GM18508 (cell line): ENCODE results near the gene RAB6C.
"Not testable (repeated sequence)": the region's sequence is repeated elsewhere in the genome, so short reads cannot be mapped to it uniquely, and the experiment has no call there.

Source experiments
- ATAC-seq: cut with Tn5 transposase; IDR thresholded peaks from one replicate; pipeline ENCODE4 v1.9.1; 2021; ENCODE audit warnings: moderate number of reproducible peaks; ENCODE audit not compliant: insufficient read depth, unreplicated experiment

RAB6C gene

DNA sequence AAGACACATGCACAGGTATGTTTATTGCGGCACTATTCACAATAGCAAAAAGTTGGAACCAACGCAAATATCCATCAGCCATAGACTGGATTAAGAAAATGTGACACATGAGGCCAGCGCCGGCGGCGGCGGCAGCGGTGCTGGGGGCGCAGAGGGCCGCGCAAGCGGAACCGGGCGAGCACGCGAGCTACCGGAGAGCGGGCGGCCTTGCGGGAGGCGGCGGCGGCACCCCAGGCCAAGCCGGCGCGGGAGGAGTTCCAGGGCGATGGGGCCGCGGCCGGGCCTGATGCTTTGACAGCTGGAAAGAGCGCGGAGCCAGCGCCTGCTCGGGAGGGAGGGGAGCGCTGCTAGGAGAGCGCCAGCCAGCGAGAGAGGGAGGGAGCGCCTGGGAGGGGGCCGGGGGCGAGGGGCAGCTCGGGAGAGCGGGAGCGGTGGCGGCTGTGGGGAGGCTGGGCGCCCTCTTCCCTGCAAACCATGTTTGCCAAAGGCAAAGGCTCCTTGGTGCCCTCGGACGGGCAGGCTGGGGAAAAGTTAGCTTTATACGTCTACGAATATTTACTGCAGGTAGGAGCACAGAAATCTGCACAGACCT lies 13.0 kb downstream of the RAB6C start:
- ATAC-seq, result not testable (repeated sequence)

DNA sequence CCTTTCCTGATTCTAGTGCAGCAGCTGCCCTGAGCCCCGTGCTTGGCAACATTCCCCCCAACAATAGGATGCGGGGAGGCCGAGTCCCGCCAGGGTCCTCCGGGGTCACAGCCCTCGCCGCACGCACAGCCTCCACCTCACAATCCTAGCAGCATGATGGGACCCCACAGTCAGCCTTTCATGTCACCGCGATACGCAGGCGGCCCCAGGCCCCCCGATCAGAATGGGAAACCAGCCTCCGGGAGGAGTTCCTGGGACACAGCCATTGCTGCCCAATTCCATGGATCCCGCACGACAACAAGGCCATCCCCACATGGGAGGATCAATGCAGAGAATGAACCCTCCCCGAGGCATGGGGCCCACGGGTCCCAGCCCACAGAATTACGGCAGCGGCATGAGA lies 13.7 kb downstream of the RAB6C start:
- ATAC-seq, result not testable (repeated sequence)

DNA sequence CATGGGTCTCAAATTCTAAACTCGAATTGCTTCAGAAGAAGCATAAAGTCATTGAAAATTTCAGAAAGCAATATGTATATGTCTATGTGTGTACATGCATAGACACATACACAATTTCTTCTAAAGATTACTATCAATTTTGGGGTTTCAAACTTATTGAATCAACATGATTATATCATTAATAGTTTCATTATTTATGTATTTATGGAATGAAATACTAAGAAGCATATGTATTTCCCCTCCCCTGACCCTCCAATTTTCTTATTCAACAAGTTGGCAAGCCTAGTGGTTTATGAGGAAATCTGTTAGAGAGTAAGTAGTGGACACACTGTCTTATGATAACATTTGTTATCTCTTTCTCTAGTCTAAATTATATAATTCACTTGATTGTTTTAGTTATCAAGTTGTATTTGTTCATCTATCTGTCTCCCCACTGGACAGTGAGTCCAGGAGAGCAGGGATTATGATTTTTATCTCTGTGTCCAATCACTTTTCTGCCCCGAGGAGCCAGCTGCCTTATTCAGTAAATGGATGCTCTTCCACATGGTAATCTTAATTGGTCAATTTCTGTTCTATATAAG lies 17.3 kb downstream of the RAB6C start:
- ATAC-seq, result not testable (repeated sequence)

DNA sequence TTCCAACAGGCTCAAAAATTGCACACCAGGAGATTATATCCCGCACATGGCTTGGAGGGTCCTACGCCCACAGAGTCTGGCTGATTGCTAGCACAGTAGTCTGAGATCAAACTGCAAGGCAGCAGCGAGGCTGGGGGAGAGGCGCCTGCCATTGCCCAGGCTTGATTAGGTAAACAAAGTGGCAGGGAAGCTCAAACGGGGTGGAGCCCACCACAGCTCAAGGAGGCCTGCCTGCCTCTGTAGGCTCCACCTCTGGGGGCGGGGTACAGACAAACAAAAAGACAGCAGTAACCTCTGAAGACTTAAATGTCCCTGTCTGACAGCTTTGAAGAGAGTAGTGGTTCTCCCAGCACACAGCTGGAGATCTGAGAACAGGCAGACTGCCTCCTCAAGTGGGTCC lies 19.3 kb downstream of the RAB6C start:
- ATAC-seq, result not testable (repeated sequence)

DNA sequence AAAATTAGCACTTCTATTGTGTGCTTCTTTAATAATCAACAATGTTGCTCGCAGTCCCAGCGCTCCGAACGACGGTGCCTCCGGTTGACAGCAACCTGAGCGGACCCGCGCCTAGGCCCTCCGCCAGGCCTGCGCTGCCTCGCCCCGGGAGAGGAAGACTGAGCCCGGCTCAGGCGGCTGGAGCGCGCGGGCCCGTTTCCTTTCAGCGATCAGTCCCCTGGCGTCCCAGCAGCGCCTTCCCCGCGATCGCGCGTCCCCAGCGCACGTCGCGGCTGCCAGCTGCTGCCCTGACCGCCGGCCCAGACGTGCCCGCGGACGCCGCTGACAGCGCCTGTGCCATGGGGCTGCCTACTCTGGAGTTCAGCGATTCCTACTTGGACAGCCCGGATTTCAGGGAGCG lies 26.4 kb downstream of the RAB6C start:
- ATAC-seq, result not testable (repeated sequence)

DNA sequence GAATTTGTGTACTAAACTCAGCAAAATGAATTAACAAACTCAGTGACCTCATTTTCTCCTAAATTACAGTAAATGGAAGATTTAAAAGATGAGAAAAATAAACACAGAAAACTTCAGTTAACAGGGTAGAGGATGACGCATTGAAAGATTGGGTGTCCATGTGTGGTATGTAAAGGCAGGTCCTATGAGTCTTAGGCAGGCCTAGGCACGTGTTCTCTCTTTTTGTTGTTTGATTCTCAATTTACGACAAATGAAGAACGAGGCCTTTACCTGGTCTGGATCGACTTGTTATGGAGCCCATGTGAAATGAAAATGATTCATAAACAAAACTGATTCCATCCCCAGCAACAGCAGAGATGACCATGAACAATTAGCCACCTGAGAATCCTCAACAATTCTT lies 37.2 kb downstream of the RAB6C start:
- ATAC-seq, result not testable (repeated sequence)

DNA sequence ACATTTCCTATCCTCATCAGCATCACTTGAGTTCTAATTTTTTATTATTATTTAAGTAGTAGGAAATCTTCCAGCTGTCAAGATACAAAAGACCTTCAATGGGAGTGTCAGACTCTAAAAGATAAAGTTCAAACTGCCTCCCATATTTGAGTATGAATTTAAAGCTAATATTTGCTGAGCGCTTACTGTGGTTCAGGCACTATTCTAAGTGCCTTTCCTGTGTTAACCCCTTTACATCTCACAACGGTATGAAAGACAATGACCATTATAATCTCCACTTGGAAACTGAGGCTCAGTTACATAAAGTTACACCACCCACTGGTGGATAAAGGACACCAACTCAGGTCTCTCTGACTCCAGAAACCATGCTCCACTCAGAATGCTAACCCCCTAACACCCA lies 39.9 kb downstream of the RAB6C start:
- ATAC-seq, result no peak

DNA sequence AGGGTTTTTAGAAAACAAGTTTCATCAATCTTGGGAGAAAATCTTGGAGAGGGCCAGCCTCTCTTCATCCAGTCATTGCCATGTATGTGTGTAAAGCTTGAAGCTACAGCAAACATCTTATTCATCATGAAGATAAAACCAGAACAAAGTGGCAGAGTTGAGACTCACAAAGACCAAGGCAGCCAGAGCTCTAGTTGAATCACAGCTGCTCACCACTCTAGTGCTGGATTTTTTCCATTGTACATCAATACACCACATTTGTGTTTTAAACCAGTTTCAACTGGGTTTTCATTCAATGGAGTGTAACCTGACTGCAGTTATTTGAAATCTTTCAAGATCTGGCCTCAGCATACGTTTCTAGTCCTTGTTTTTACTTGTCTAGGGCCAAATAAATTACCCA lies 40.6 kb downstream of the RAB6C start:
- ATAC-seq, result not testable (repeated sequence)

DNA sequence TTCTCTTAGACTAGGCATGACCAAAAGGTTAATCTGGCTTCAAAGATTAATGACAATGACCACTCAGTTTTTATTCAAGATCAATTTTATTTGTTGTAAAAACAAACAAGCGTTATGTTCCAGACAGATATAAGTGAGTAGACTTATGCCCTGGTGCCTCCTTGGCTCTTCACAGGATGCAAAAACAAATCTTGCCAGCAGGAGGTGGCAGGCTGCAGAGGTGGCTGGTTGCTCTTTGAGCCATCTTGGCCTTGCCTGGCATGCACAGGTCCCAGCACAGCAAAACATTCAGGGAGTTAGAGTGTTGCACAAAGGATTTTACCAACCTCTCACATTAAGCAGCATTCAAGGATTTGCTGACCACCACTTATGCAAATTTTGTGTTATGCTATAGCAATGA lies 46.5 kb downstream of the RAB6C start:
- ATAC-seq, result not testable (repeated sequence)
